Epidermal melanocyte (primary cell): ENCODE measurements around the gene NXPE3.

Experiments used
- DNase-seq: peaks from one replicate; pipeline ENCODE4 v3.0.0; 2011; ENCODE audit warnings: low spot score; ENCODE audit not compliant: insufficient read length

NXPE3 gene

GRCh38 chr3:101828691-101829436, 49.9 kb downstream of the NXPE3 start:
- no peak for DNase-seq

- no peak for DNase-seq
These were observed 50.4 kb downstream of the NXPE3 start for GRCh38 chr3:101829437-101829830.

- no peak for DNase-seq
These were observed 50.9 kb downstream of the NXPE3 start for GRCh38 chr3:101829874-101830273.

- DNase-seq, result no peak
These were observed 54.5 kb downstream of the NXPE3 start for GRCh38 chr3:101833446-101833974.

- DNase-seq, result no peak
These were observed 56.7 kb downstream of the NXPE3 start for GRCh38 chr3:101835676-101836075.

GRCh38 chr3:101836160-101836559, 57.1 kb downstream of the NXPE3 start:
- no peak for DNase-seq

- DNase-seq, result no peak
These were observed 57.9 kb downstream of the NXPE3 start for GRCh38 chr3:101836652-101837598.

GRCh38 chr3:101838691-101839090, 59.7 kb downstream of the NXPE3 start:
- DNase-seq, result no peak

GRCh38 chr3:101840066-101840465, 61.1 kb downstream of the NXPE3 start:
- DNase-seq, result no peak

GRCh38 chr3:101842245-101842934, 63.4 kb downstream of the NXPE3 start:
- no peak for DNase-seq

GRCh38 chr3:101842935-101843330, 63.9 kb downstream of the NXPE3 start:
- DNase-seq, result no peak

- DNase-seq, result no peak
These were observed 66.4 kb downstream of the NXPE3 start for GRCh38 chr3:101845425-101845824.

GRCh38 chr3:101846709-101847108, 67.7 kb downstream of the NXPE3 start:
- DNase-seq, result no peak

- DNase-seq, result no peak
These were observed 68.3 kb downstream of the NXPE3 start for GRCh38 chr3:101847328-101847727.

- no peak for DNase-seq
These were observed 69.3 kb downstream of the NXPE3 start for GRCh38 chr3:101848326-101848725.

GRCh38 chr3:101848754-101849713, 70.0 kb downstream of the NXPE3 start, which contains the start of gene NFKBIZ:
Gene NFKBIZ, plus strand, starts transcription at chr3:101849514. Its CDS starts 115 bp downstream, at chr3:101849629.
- peak; percentile 90 for DNase-seq

GRCh38 chr3:101849714-101850245, 70.8 kb downstream of the NXPE3 start:
- no peak for DNase-seq

- DNase-seq, result peak; percentile 45
These were observed 71.4 kb downstream of the NXPE3 start for GRCh38 chr3:101850246-101851051.
